Stimulated activated CD4-positive, alpha-beta T cell treated with anti-CD3 and anti-CD28 coated beads, Interleukin-12 subunit alpha, Interleukin-12 subunit beta, amount 100 ng/mL, for 48 hours (primary cell): ENCODE data around the gene OOSP4B.
"Not testable (repeated sequence)": the region's sequence is repeated elsewhere in the genome, so short reads cannot be mapped to it uniquely, and the experiment has no call there.

Source experiments
- DNase-seq, 3 donors: peaks; one replicate each; pipeline ENCODE4 v3.0.0-alpha.2; 2020; ENCODE audit warnings: low read depth in 2 of 3, low spot score in 1 of 3

The OOSP4B gene

DNA sequence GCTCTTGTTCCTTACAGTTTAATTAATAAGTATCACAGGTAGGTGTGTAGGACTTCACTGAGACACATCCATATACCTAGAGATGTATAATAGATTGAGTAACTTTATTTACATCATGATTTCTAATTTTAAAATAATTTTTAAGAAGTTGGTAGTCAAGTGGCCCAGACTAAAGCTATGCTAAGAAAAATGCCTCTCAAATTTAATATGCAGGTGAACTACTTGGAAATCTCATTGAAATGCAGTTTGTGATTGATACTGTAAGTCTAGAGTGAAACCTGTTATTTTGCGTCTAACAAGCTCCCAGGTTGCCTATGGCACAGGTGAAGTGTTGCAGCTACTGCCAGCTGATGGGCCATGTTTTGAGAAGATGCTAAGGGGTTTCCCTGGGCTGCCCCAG lies at the start of gene OOSP4B:
OOSP4B (plus strand) TSS at position 301 of the 400 bp plus-strand sequence.
- DNase-seq: no peak

DNA sequence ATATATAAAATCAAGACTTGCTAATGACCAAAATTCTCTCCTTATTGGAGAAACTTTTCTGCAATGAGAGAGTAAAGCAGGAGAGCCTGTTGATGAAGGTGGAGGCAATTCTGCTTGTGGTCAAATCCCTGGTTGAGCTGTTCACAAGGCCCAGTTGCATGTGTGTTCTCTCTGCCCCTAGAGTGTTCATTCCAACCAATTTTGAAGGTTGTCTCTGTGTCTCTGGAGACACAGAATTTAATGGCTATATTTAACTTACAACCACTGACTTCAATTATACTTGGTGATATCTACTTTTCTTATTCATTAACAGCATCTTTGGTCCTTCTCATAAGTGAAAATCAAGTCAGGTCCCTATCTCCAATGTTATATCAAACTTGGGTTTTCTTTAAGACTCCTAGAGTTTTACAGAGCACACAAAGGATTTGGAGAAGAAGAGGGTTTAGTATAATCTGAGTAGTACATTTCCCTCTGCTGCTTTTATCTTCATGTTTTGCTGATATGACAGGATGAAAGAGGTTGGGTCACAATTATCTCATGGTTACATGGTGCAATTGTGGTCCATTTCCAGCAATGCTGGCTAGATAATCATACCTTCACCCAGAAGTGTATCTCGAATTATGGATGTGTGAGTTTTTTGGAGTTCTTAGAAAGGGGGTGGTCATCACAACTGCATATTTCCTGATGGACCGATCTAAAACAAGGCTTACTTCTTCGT lies 49.1 kb upstream of the OOSP4B start:
- DNase-seq: no peak

DNA sequence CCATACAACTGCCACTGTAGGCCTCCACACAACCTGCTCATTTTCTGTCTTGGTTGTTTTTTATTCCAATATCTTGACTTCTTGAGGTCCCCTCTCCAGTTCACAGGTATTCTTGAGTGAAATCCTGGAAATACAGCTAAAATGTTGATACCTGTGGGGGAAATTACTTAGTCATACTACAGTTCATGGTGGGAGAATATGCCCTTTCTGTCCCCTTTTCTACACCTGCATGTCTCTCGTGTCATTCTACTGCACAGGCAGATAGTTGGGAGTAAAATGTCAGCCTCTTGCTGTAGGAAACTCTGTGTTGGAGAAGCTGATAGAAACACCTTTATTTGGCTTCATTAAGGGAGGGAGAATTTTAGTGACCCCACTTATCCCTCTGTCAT lies 48.6 kb upstream of the OOSP4B start:
- DNase-seq: no peak

DNA sequence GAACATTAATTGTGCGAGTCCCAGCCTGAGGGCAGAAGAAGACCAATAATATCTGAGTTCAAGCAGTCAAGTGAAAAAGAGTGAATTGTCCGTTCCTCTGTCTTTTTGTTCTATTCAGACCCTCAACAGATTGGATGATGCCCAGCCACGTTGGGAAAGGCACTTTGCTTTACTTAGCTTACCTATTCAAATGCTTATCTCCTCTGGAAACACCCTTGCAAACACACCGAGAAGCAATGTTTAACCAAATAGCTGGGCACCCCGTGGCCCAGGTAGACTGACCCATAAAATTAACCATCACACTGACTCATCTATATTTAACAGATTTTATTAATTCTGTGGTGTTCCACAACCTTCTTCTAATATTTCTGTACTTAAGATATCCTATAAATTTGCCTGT lies 43.9 kb upstream of the OOSP4B start:
- DNase-seq: no peak

DNA sequence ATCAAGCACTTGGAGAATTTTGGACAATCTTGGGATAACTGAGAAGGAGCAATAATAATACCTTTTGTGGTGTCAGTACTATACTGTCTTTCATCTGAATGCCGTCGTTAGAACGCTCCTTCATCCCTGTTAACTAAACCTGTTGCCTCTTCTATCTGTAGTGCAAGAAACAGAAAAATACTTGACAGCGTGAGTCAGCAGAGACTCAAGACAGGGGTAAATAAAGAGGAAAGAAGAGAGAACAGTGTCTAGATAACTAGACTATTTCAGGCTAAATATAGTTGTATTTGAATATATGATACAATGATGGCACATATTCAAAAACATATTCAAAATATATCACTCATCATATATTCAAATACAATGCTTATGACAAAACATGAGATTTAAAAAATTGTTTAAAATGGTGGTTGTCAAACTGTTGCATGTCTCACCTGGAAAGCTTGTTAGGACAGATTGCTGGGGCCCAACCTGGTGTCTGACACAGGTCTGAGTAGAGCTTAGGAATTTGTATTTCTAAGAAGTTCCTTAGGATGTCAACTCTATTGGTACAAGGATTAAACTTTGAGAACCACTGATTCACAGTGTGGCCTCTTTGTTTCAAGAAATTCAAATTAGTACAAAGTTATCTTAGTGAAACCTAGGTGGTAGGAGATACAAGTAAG lies 35.7 kb upstream of the OOSP4B start:
- no peak for DNase-seq

DNA sequence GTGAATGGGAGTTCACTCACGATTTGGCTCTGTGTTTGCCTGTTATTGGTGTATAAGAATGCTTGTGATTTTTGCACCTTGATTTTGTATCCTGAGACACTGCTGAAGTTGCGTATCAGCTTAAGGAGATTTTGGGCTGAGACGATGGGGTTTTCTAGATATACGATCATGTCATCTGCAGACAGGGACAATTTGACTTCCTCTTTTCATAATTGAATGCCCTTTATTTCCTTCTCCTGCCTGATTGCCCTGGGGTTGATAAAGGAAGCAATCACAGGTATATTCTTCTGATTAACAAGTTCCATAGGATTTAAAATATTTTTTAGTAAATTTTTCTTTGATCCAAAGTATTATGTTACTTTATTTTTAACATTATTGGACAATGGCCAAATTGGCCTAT lies 34.9 kb upstream of the OOSP4B start:
- DNase-seq: not testable (repeated sequence)

DNA sequence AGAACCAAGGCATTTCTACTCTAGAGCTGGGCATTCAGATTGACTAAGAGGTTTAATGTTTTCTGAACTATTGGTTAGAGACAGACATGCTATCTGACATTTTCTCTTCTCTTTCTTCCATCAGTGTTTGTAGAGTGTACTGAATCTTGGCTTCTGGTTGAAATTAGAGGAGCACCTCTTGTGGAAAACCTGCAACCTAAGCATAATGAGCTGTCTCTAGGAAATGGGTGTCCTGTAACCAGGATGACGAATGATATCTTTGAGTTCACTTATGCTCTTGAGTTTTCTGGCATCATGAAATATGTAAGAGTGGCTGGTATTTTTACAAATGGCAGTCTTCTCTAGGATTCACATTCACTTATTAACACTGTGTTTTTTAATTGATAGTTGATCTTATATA lies 33.8 kb upstream of the OOSP4B start:
- DNase-seq: no peak

DNA sequence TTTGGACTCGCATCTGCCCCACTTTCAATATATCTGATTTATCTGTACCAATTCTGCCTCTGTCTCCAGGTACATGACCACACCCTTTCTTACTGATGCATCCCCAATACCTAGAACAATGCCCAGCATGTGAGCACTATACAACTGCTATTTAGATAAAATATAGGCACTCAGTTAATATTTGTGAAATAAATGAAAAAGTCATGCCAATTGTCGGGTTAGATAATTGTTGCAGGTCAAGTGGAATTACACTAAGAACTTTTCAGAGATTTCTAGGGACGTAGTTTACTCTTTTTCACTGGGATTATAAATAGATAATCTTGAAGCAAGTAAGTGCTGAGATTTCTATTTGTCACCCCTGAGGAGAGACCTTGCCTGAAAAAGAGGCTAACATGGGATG lies 32.6 kb upstream of the OOSP4B start:
- DNase-seq: no peak

DNA sequence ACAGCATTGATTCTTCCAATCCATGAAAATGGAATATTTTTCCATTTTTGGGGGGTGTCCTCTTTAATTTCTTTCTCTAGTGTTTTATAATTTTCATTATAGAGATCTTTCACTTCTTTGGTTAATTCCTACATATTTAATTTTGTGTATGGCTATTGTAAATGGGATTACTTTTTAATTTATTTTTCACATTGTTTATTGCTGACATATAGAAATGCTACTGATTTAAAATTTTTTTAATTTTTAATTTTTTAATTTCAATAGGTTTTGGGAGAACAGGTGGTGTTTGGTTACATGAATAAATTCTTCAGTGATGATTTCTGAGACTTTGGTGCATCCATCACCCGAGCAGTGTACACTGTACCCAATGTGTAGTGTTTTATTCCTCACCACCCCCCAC lies 26.6 kb upstream of the OOSP4B start:
- DNase-seq: no peak

DNA sequence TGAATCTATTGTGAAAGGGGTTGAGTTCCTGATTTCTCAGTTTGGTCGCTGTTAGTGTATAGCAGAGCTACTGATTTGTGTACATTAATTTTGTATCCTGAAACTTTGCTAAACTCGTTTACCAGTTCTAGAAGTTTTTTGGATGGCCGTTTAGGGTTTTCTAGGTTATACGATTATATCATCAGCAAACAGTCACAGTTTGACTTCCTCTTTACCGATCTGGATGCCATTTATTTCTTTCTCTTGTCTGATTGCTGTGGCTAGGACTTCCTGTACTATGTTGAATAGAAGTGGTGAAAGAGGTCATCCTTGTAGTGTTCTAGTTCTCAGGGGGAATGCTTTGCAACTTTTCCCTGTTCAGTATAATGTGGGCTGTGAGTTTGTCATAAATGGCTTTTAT lies 24.6 kb upstream of the OOSP4B start:
- DNase-seq: no peak

DNA sequence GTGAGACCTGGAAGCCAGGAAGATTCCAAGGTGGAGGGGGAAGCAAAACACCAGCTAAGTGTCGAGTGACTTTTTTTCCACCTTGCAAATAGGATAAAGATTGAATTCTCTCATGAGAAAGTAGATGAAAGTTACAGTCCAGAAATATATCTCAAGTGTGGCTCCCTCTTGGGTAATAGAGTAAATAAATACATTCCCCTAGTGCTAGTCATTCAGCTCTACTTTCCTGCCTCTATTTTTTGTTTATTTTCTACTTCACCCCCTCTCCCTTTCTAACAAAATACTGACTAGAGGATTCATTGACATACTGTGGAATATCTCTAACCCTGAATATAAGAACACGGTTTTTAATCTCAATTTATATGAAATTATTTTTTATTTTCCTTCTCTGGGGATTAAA lies 19.2 kb upstream of the OOSP4B start:
- DNase-seq: no peak

DNA sequence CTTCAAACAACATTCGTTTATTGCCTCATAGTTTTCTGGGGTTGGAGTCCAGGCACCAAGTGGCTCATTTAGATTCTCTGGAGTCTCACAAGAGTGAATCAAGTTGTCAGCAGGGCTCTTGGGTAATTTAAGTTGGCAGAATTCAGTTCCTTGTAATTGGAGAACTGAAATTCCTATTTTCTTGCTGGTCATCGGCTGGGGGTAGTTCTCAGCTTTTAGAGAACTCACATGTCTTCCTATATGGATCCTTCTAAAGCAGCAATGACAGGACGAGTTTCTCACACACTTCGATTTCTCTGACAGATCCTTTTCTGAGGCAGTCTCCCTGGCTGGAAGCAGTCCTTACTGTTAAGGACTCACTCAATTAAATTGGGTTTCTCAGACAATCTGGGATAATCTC lies 17.3 kb upstream of the OOSP4B start:
- DNase-seq: no peak

DNA sequence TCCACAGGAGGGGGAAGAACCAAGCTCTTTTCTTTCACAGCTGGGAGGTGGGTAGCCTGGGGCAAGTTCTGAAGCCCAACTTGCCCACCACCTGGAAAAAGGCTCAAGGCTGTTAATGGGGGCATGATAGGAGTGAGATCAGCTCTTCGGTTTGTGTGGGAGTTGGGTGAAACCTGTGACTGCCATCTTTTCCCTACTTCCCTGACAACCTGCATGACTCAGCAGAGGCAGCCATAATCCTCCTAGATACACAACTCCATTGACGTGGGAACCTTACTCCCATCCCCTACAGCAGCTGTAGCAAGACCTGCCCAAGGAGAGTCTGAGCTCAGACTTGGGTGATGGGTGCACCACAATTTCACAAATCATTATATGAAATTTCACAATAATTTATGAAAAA lies 13.3 kb upstream of the OOSP4B start:
- no peak for DNase-seq

DNA sequence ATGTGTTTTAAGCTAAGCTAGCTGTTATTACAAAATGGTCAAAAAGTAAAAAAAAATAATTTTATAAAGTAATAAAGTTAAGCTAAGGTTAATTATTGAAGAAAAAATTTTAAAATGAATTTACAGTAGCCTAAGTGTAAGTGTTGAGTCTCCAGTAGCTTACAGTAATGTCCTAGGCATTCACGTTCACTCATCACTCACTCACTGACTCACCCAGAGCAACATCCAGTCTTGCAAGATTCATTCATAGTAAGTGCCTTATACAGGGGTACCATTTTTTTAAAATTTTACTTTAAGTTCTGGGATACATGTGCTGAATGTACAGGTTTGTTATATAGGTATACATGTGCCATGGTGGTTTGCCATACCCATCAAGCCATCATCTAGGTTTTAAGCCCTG lies 11.6 kb upstream of the OOSP4B start:
- DNase-seq: no peak

DNA sequence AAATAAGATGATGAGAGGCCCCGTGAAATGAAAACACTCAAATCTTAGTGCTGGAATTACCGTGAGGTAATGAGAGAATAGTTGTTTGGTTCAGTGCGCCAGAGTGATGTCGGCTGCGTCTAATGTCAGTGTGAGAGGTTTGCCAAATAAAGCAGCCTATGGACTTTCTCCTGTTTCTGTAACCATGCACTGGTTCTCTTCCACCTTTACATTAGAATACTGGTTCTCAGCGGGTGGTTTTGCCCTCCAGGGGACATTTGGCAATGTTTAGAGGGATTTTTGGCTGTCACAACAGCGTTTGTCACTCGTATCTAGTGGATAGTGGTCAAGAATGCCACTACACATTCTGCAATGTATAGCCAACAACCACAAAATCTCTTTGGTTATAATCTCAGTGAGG lies 1.1 kb downstream of the OOSP4B start:
- no peak for DNase-seq

DNA sequence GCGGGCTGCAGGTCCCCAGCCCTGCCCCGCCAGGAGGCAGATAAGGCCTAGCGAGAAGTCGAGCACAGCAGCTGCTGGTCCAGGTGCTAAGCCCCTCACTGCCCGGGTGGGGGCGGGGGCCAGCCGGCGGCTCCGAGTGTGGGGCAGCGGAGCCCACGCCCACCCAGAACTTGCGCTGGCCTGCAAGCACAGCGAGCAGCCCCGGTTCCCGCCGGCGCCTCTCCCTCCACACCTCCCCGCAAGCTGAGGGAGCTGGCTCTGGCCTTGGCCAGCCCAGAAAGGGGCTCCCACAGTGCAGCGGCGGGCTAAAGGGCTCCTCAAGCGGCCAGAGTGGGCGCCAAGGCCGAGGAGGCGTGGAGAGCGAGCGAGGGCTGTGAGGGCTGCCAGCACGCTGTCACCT lies 3.4 kb downstream of the OOSP4B start:
- not testable (repeated sequence) for DNase-seq

DNA sequence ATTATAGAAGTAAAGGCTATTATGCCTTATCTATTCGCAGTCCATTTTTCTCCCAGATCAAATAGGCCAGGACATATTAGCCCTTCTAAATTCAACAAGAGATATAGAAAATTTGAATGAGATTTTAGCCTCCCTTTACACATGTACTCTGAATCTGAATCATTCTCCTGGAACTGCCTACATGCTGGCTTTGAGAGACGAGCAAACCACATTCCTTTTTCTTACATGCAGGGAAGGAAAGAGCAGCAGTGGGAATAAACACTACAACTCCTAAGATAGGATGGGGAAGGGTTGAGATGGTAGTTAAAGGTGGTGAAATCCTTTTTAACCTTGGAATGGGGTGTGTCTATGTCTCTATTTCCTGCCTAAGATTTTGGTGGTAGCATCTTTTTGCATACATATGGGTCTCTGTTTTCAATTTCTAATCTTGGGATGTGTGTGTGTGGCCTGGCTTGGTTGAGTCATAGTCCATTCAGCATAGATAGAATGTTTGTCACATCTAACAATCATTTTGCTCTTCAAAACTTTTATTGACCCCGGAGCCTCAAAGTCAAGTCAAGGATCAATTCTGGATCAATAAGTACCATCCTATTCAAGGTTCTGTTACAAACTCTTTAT lies 12.1 kb downstream of the OOSP4B start:
- DNase-seq: no peak

DNA sequence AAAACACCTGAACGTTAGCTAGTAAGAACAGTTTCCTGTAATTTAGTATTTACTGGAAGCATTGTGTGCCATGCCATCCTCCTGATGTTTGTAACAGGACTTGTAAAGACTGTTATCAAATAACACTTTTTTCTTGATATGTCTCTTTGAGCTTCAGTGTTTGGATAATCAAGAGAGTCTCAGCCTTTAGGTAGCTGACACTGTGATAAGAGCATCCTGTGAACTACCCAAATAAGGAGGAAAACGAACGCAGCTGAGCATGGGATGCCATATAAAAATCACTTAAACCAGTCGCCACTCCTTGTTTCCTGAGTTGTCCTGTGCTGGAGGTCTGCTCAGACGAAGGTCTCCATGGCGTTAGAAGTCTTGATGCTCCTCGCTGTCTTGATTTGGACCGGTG lies 23.1 kb downstream of the OOSP4B start, which contains the start of gene OOSP2:
OOSP2 (plus strand) TSS at position 301 of the 400 bp plus-strand sequence; CDS start at position 352, 51 bp downstream.
- DNase-seq: no peak

DNA sequence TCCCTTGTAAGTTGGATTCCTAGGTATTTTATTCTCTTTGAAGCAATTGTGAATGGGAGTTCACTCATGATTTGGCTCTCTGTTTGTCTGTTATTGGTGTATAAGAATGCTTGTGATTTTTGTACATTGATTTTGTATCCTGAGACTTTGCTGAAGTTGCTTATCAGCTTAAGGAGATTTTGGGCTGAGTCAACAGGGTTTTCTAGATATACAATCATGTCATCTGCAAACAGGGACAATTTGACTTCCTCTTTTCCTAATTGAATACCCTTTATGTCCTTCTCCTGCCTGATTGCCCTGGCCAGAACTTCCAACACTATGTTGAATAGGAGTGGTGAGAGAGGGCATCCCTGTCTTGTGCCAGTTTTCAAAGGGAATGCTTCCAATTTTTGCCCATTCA lies 33.4 kb downstream of the OOSP4B start:
- not testable (repeated sequence) for DNase-seq

DNA sequence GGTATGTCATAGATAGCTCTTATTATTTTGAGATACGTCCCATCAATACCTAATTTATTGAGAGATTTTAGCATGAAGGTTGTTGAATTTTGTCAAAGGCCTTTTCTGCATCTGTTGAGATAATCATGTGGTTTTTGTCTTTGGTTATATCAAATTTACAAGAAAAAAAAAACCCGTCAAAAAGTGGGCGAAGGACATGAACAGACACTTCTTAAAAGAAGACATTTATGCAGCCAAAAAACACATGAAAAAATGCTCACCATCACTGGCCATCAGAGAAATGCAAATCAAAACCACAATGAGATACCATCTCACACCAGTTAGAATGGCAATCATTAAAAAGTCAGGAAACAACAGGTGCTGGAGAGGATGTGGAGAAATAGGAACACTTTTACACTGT lies 33.9 kb downstream of the OOSP4B start:
- not testable (repeated sequence) for DNase-seq

DNA sequence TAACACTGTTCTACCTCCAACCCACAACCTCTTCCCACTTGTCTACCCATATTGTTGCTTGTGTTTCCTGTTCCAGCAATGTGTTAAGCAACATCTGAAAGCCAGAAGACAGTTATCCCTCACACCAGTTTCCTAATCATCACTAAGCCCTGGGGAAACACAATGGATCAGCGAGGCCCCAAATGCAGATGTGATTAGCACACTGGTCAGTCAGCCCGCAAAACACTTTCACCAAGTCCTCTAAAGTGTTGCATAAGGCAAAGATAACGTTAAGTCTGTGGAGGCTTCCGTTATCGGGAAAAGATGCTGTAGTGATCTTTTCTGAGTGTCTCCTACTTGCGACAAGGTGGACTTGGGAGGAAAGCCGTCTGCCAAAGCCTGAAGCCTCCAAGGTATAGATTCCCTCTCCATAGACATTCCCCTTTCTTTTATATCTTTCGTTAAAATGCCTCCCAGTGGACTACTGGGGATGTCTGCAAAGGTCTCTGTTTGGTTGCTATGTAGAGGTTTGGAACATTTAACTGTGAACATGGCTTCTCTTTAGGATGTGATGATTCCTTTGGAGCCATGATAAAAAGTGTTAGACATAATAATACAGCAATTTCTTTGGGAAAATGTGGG lies 39.5 kb downstream of the OOSP4B start, which contains the start of gene MS4A3:
MS4A3 (plus strand) TSS at position 317 of the 621 bp plus-strand sequence. CDS start 4,496 bp downstream, outside the sequence.
- no peak for DNase-seq

DNA sequence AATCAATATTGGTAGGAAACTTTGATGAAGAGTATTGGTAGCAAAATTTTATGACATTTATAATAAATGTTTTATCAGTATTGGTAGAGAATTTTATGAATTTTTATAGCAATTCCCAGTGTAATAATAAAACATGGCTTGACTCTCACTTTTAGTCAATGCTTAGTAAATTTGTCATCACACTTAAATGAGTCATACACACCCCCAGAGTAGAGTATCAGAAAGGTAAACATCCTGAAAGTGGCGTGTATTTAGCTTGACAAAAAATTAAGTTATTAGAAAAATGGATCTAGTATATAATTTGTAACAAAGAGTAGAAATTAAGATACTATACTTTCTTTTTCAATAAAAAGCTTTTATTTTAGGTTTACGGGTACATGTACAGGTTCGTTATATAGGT lies 42.1 kb downstream of the OOSP4B start:
- DNase-seq: no peak
